GM21360 (cell line): ENCODE data around the gene PSRC1.
A peak's percentile ranks its signal among the peaks of the same experiment; 100 is the strongest.
"Not testable (repeated sequence)": the region's sequence is repeated elsewhere in the genome, so short reads cannot be mapped to it uniquely, and the experiment has no call there.

Experiments
- ATAC-seq: cut with Tn5 transposase; IDR thresholded peaks from one replicate; pipeline ENCODE4 v1.9.1; 2021; ENCODE audit warnings: mild to moderate bottlenecking, moderate library complexity; ENCODE audit not compliant: unreplicated experiment

PSRC1 gene

GRCh38 chr1:109296782-109297181 lies 13.8 kb upstream of the PSRC1 start:
- no peak for ATAC-seq

- ATAC-seq: no peak
Measured at GRCh38 chr1:109295712-109296415, 12.9 kb upstream of the PSRC1 start.

GRCh38 chr1:109294481-109294880 lies 11.5 kb upstream of the PSRC1 start:
- ATAC-seq: no peak

- ATAC-seq: no peak
Measured at GRCh38 chr1:109293026-109293425, 10.1 kb upstream of the PSRC1 start.

- ATAC-seq: no peak
Measured at GRCh38 chr1:109292364-109292763, 9.4 kb upstream of the PSRC1 start.

GRCh38 chr1:109290998-109291397 lies 8.1 kb upstream of the PSRC1 start:
- no peak for ATAC-seq

GRCh38 chr1:109290137-109290536 lies 7.2 kb upstream of the PSRC1 start:
- ATAC-seq: no peak

- not testable (repeated sequence) for ATAC-seq
Measured at GRCh38 chr1:109286762-109287161, 3.8 kb upstream of the PSRC1 start.

GRCh38 chr1:109283748-109284600 lies 1.0 kb upstream of the PSRC1 start:
- ATAC-seq: peak; percentile 17

GRCh38 chr1:109282497-109282951 lies 421 bp downstream of the PSRC1 start:
- ATAC-seq: no peak

- ATAC-seq: no peak
Measured at GRCh38 chr1:109281680-109282496, 1.1 kb downstream of the PSRC1 start.

GRCh38 chr1:109280862-109281261 lies 2.1 kb downstream of the PSRC1 start:
- ATAC-seq: no peak

GRCh38 chr1:109279615-109280278 lies 3.2 kb downstream of the PSRC1 start:
- no peak for ATAC-seq

GRCh38 chr1:109277434-109278204 lies 5.3 kb downstream of the PSRC1 start:
- ATAC-seq: peak; percentile 55

- no peak for ATAC-seq
Measured at GRCh38 chr1:109275706-109276345, 7.1 kb downstream of the PSRC1 start.

GRCh38 chr1:109274533-109275476 lies 8.1 kb downstream of the PSRC1 start:
- no peak for ATAC-seq

GRCh38 chr1:109273570-109274288 lies 9.2 kb downstream of the PSRC1 start:
- ATAC-seq: no peak
